Liver (tissue), 9 donors: ENCODE data around the gene RASD2. TPM values are rescaled to one million over a fixed set of nuclear protein-coding genes. Genes with fewer than 3 reads are reported as not detected.

Experiments used
- DNase-seq: peaks from one replicate; pipeline ENCODE4 v3.0.0-alpha.2; 2017; ENCODE audit warnings: low spot score
- H3K27ac ChIP-seq, 2 donors: one replicate each; pipeline ENCODE4 v1.7.0; 2013; ENCODE audit warnings: inconsistent platforms in 2 of 2, low read length in 2 of 2, control low read depth in 1 of 2, low read depth in 1 of 2, mild to moderate bottlenecking in 1 of 2
- H3K27me3 ChIP-seq, 4 donors: one replicate each; pipeline versions ENCODE4 v1.6.1 to v1.7.0; 2013; ENCODE audit warnings: low read length in 3 of 4, inconsistent platforms in 1 of 4, mild to moderate bottlenecking in 1 of 4, moderate library complexity in 1 of 4; ENCODE audit not compliant: control insufficient read depth in 4 of 4, insufficient read depth in 4 of 4
- H3K36me3 ChIP-seq, 4 donors: one replicate each; pipeline versions ENCODE4 v1.6.1 to v1.7.0; 2013; ENCODE audit warnings: low read length in 3 of 4, mild to moderate bottlenecking in 3 of 4, low read depth in 1 of 4, moderate library complexity in 1 of 4; ENCODE audit not compliant: control insufficient read depth in 4 of 4, insufficient read depth in 3 of 4
- H3K4me1 ChIP-seq, 4 donors: one replicate each; pipeline versions ENCODE4 v1.6.1 to v1.7.0; 2013; ENCODE audit warnings: low read length in 3 of 4, mild to moderate bottlenecking in 3 of 4, moderate library complexity in 1 of 4; ENCODE audit not compliant: control insufficient read depth in 4 of 4, insufficient read depth in 4 of 4
- H3K4me3 ChIP-seq, 3 donors: one replicate each; pipeline versions ENCODE4 v1.6.1 to v1.7.0; 2013; ENCODE audit warnings: low read length in 3 of 3, control low read depth in 1 of 3, low read depth in 1 of 3, mild to moderate bottlenecking in 1 of 3
- H3K9ac ChIP-seq, 2 donors: one replicate each; pipeline ENCODE4 v1.7.0; 2013; ENCODE audit warnings: low read length in 2 of 2, mild to moderate bottlenecking in 2 of 2, moderate library complexity in 2 of 2, control low read depth in 1 of 2, low read depth in 1 of 2
- H3K9me3 ChIP-seq, 4 donors: one replicate each; pipeline versions ENCODE4 v1.6.1 to v1.7.0; 2013; ENCODE audit warnings: low read length in 3 of 4; ENCODE audit not compliant: control insufficient read depth in 4 of 4
- ATF3 ChIP-seq: IDR thresholded peaks from 2 replicates; pipeline ENCODE4 v1.6.1; 2016; ENCODE audit warnings: antibody characterized with exemption
- CTCF ChIP-seq: fragments of 150-350 bp; IDR thresholded peaks from 2 replicates; pipeline ENCODE4 v1.5.1; 2017; ENCODE audit warnings: improper control_type of control experiment, low read depth, low read length; ENCODE audit not compliant: missing input control
- EGR1 ChIP-seq, 2 donors: IDR thresholded peaks; 2 replicates each; pipeline ENCODE4 v1.6.1; 2016 to 2018; ENCODE audit warnings: antibody characterized with exemption in 2 of 2, low read depth in 2 of 2
- FOXA1 ChIP-seq: IDR thresholded peaks from 2 replicates; pipeline ENCODE4 v1.6.1; 2016; ENCODE audit warnings: antibody characterized with exemption
- FOXA2 ChIP-seq: IDR thresholded peaks from 2 replicates; pipeline ENCODE4 v1.6.1; 2016; ENCODE audit warnings: antibody characterized with exemption
- GABPA ChIP-seq, 2 donors: IDR thresholded peaks in 1 of 2; conservative IDR thresholded peaks in 1 of 2; 2 replicates each; pipeline ENCODE4 v1.6.1; 2016; ENCODE audit warnings: antibody characterized with exemption in 2 of 2, mild to moderate bottlenecking in 1 of 2, moderate library complexity in 1 of 2
- HNF4A ChIP-seq, 2 donors: conservative IDR thresholded peaks; 2 replicates each; pipeline ENCODE4 v1.6.1; 2016; ENCODE audit warnings: antibody characterized with exemption in 2 of 2, mild to moderate bottlenecking in 2 of 2
- HNF4G ChIP-seq: IDR thresholded peaks from 2 replicates; pipeline ENCODE4 v1.6.1; 2016; ENCODE audit warnings: antibody characterized with exemption
- JUND ChIP-seq, 2 donors: IDR thresholded peaks; 2 replicates each; pipeline ENCODE4 v1.6.1; 2016; ENCODE audit warnings: antibody characterized with exemption in 2 of 2
- MAX ChIP-seq: IDR thresholded peaks from 2 replicates; pipeline ENCODE4 v1.6.1; 2016; ENCODE audit warnings: antibody characterized with exemption
- NR2F2 ChIP-seq: IDR thresholded peaks from 2 replicates; pipeline ENCODE4 v1.6.1; 2016; ENCODE audit warnings: antibody characterized with exemption
- RAD21 ChIP-seq, 2 donors: IDR thresholded peaks; 2 replicates each; pipeline ENCODE4 v1.6.1; 2016; ENCODE audit warnings: antibody characterized with exemption in 2 of 2, mild to moderate bottlenecking in 2 of 2
- REST ChIP-seq: IDR thresholded peaks from 2 replicates; pipeline ENCODE4 v1.6.1; 2016; ENCODE audit warnings: antibody characterized with exemption, mild to moderate bottlenecking
- RXRA ChIP-seq, 2 donors: IDR thresholded peaks; 2 replicates each; pipeline ENCODE4 v1.6.1; 2017 to 2018; ENCODE audit warnings: antibody characterized with exemption in 2 of 2, mild to moderate bottlenecking in 1 of 2
- SP1 ChIP-seq: IDR thresholded peaks from 2 replicates; pipeline ENCODE4 v1.6.1; 2018; ENCODE audit warnings: antibody characterized with exemption, mild to moderate bottlenecking
- TAF1 ChIP-seq: conservative IDR thresholded peaks from 2 replicates; pipeline ENCODE4 v1.6.1; 2016; ENCODE audit warnings: antibody characterized with exemption, mild to moderate bottlenecking
- YY1 ChIP-seq: IDR thresholded peaks from 2 replicates; pipeline ENCODE4 v1.6.1; 2016; ENCODE audit warnings: antibody characterized with exemption, mild to moderate bottlenecking
- ZBTB33 ChIP-seq: IDR thresholded peaks from 2 replicates; pipeline ENCODE4 v1.6.1; 2016; ENCODE audit warnings: antibody characterized with exemption
- WGBS: extraction: QIAGEN DNeasy Blood & Tissue Kit; methylation state at CpG from one replicate; pipeline ENCODE4 v1.1.7; 2013; 5-methylcytosine and 5-hydroxymethylcytosine counted together
- polyA plus RNA-seq, 2 donors: library from polyadenylated mRNA; stranded (reverse) in 1 of 2; unstranded in 1 of 2; fragments of 200-250 nt in 1 of 2; fragments of >200 nt in 1 of 2; fragmentation: Nextera tagmentation in 1 of 2; extraction: Ambion mirVana in 1 of 2; gene quantifications; one replicate each; pipeline versions ENCODE4 v1.2.1 to v1.2.3, GENCODE V29; 2013 to 2015
- total RNA-seq, 2 donors: library from RNA; depleted of rRNA; stranded (reverse); fragments of >200 nt; gene quantifications; one replicate each; pipeline ENCODE4 v1.2.3, GENCODE V29; 2014
- donor health status: healthy.
- donor health status: healthy.
- donor health status: healthy.
- donor health status: healthy.
- donor health status: healthy.

The RASD2 gene
- total and polyA plus RNA-seq, 4 donors: under 0.01 to 0.05 TPM; not detected in 2

GRCh38 chr22:35543702-35544101, 3.1 kb downstream of the RASD2 start:
- Histone ChIP-seq H3K4me1 (peaks cover 11 to 17% (median 11%) of the 10 kb centered on the region in 4 donors), H3K4me3 (no peak overlapping the region), H3K27ac (no peak overlapping the region), H3K27me3 (peaks cover 0 to 2% (median 0%) of the 10 kb centered on the region in 4 donors), H3K9me3 (no peaks in the 10 kb centered on the region), H3K36me3 (no peaks in the 10 kb centered on the region), H3K9ac (no peak overlapping the region)
- 51% methylated on average over 3 of the region's 3 CpGs for WGBS
- DNase-seq: no peak
- no peak for TF ChIP-seq GABPA (IDR thresholded peaks at IDR 0.05 in 1 of 2, conservative IDR thresholded peaks at IDR 0.05 in 1 of 2)
- TF ChIP-seq HNF4G: no peak
- TF ChIP-seq ATF3: no peak
- TF ChIP-seq SP1: no peak
- TF ChIP-seq JUND (IDR thresholded peaks at IDR 0.05): no peak
- no peak for TF ChIP-seq TAF1
- TF ChIP-seq ZBTB33: no peak
- TF ChIP-seq CTCF: no peak

GRCh38 chr22:35544189-35544588, 3.6 kb downstream of the RASD2 start:
- H3K9me3 ChIP-seq: no peaks in the 10 kb centered on the region
- WGBS: 26% methylated on average over 3 of the region's 3 CpGs
- H3K9ac ChIP-seq: no peak overlapping the region
- TF ChIP-seq YY1: no peak
- TF ChIP-seq CTCF: no peak
- no peak for TF ChIP-seq ZBTB33
- no peak for TF ChIP-seq JUND (IDR thresholded peaks at IDR 0.05)
- TF ChIP-seq HNF4G: no peak
- no peak for TF ChIP-seq RXRA (IDR thresholded peaks at IDR 0.05)
- no peak for TF ChIP-seq RAD21 (IDR thresholded peaks at IDR 0.05)
- no peak for TF ChIP-seq NR2F2
- no peak for TF ChIP-seq ATF3
- TF ChIP-seq HNF4A (conservative IDR thresholded peaks at IDR 0.05): no peak
- TF ChIP-seq EGR1 (IDR thresholded peaks at IDR 0.05; ENCODE audit: low read depth in 2 of 2): no peak
- no peak for TF ChIP-seq GABPA (IDR thresholded peaks at IDR 0.05 in 1 of 2, conservative IDR thresholded peaks at IDR 0.05 in 1 of 2)
- TF ChIP-seq MAX: no peak
- TF ChIP-seq FOXA1: no peak
- no peak for TF ChIP-seq FOXA2
- TF ChIP-seq SP1: no peak
- TF ChIP-seq REST: no peak
- no peak for TF ChIP-seq TAF1
- no peak for DNase-seq
- peaks cover 11 to 22% (median 11%) of the 10 kb centered on the region in 4 donors for H3K4me1 ChIP-seq
- H3K36me3 ChIP-seq: no peaks in the 10 kb centered on the region
- peaks cover 0 to 2% (median 0%) of the 10 kb centered on the region in 4 donors for H3K27me3 ChIP-seq
- no peak overlapping the region for H3K27ac ChIP-seq
- no peak overlapping the region for H3K4me3 ChIP-seq
